ENCODE measurements around the gene TRIM33.

GRCh38 chr1:114448370-114449036 lies 62.5 kb downstream of the TRIM33 start:
- TF ChIP-seq CTCF (conservative IDR thresholded peaks at IDR 0.05) = no peak
- no peak for TF ChIP-seq EZH2 (IDR thresholded peaks at IDR 0.05; ENCODE audit: low read depth)

All from PC-9 (cell line).